ENCODE data around the gene TDRD10. TPM values are rescaled to one million over a fixed set of nuclear protein-coding genes. Genes with fewer than 3 reads are reported as not detected.
A peak's percentile ranks its signal among the peaks of the same experiment; 100 is the strongest.

TDRD10 gene
- total RNA-seq, 1 experiment from 2014 or later, result not detected

DNA sequence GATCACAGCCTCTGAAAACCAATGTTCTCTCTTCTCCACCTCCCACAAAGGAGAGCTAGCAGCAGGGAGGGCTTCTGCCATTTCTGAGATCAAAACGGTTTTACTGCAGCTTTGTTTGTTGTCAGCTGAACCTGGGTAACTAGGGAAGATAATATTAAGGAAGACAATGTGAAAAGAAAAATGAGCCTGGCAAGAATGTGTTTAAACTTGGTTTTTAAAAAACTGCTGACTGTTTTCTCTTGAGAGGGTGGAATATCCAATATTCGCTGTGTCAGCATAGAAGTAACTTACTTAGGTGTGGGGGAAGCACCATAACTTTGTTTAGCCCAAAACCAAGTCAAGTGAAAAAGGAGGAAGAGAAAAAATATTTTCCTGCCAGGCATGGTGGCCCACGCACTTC lies 35.8 kb upstream of the TDRD10 start:
- no peaks in the 10 kb centered on the region for H3K27me3 ChIP-seq (replicated peaks; ENCODE audit: insufficient read depth, low read depth, low read length, poor library complexity)
- no TSS peak for BruUV-seq (replicated peaks)
- no peak overlapping the region for H3K4me3 ChIP-seq (ENCODE audit: low read depth, low read length, poor library complexity, severe bottlenecking)
- no peaks in the 10 kb centered on the region for H3K36me3 ChIP-seq (ENCODE audit: insufficient read depth, low read length, poor library complexity, severe bottlenecking)
- peaks cover 17% of the 10 kb centered on the region for H3K4me1 ChIP-seq (ENCODE audit: insufficient read depth, low read length, poor library complexity, severe bottlenecking)
- intact Hi-C loops (cut with micrococcal nuclease; ENCODE audit: unreplicated experiment), result no loop called here
- CTCF ChIA-PET, result interaction anchor here (0.6 kb wide), 2 partner anchors 16 to 807 kb away, joined by 4 to 8 read pairs; partner anchors contain the start of gene CLK2
- no peaks in the 10 kb centered on the region for H3K9me3 ChIP-seq (ENCODE audit: low read depth, low read length, poor library complexity, severe bottlenecking)
- TF ChIP-seq EZH2 (IDR thresholded peaks at IDR 0.05; ENCODE audit: borderline replicate concordance, low read depth, low read length, poor library complexity, severe bottlenecking) (no peak), CTCF (conservative IDR thresholded peaks at IDR 0.05; ENCODE audit: low read depth, low read length) (no peak)
- no peak for DNase-seq (ENCODE audit: low spot score)
- peak overlapping the region; percentile 9 for H3K27ac ChIP-seq (ENCODE audit: low read depth, low read length, poor library complexity, severe bottlenecking)
- POLR2A ChIA-PET (ENCODE audit: low non-redundant PET), result no interaction called here

GRCh38 chr1:154466921-154467417 lies 35.0 kb upstream of the TDRD10 start:
- DNase-seq (ENCODE audit: low spot score), result peak; percentile 24
- TF ChIP-seq EZH2 (IDR thresholded peaks at IDR 0.05; ENCODE audit: borderline replicate concordance, low read depth, low read length, poor library complexity, severe bottlenecking) (no peak), CTCF (conservative IDR thresholded peaks at IDR 0.05; ENCODE audit: low read depth, low read length) (peak; percentile 29; the same call in 1 of the 2 replicates)
- no peak overlapping the region for H3K4me3 ChIP-seq (ENCODE audit: low read depth, low read length, poor library complexity, severe bottlenecking)
- intact Hi-C loops (cut with micrococcal nuclease; ENCODE audit: unreplicated experiment), result no loop called here
- BruUV-seq (replicated peaks), result no TSS peak
- H3K27ac ChIP-seq (ENCODE audit: low read depth, low read length, poor library complexity, severe bottlenecking), result no peak overlapping the region
- POLR2A ChIA-PET (ENCODE audit: low non-redundant PET), result no interaction called here
- H3K36me3 ChIP-seq (ENCODE audit: insufficient read depth, low read length, poor library complexity, severe bottlenecking), result no peaks in the 10 kb centered on the region
- CTCF ChIA-PET, result no interaction called here
- H3K4me1 ChIP-seq (ENCODE audit: insufficient read depth, low read length, poor library complexity, severe bottlenecking), result peaks cover 17% of the 10 kb centered on the region
- no peaks in the 10 kb centered on the region for H3K27me3 ChIP-seq (replicated peaks; ENCODE audit: insufficient read depth, low read depth, low read length, poor library complexity)
- H3K9me3 ChIP-seq (ENCODE audit: low read depth, low read length, poor library complexity, severe bottlenecking), result no peaks in the 10 kb centered on the region

DNA sequence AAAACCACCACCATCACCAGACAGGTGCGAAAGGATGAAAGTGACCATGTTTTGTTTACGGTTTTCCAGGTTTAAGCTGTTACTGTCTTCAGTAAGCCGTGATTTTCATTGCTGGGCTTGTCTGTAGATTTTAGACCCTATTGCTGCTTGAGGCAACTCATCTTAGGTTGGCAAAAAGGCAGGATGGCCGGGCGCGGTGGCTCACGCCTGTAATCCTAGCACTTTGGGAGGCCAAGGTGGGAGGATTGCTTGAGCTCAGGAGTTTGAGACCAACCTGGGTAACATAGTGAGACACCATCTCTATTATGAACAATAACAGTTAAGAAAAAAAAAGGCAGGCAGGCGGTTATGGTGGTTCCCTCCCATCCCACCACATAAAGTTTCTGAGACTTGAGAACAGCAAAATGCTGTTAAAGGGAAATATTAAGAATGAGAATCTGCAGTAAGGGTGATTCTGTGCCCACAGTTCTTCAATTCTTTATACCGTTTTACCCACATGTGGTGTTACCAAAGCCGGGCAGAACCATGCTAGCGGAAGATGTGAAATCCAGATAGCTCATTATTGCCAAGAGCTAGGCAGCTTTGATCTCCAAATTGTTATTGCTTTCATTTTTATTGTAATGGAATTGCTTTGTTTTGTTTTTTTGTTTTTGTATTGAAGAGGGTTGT lies 34.5 kb upstream of the TDRD10 start:
- POLR2A ChIA-PET (ENCODE audit: low non-redundant PET), result no interaction called here
- no peak for TF ChIP-seq CTCF (conservative IDR thresholded peaks at IDR 0.05; ENCODE audit: low read depth, low read length)
- intact Hi-C loops (cut with micrococcal nuclease; ENCODE audit: unreplicated experiment), result no loop called here
- Histone ChIP-seq H3K4me1 (ENCODE audit: insufficient read depth, low read length, poor library complexity, severe bottlenecking) (peaks cover 17% of the 10 kb centered on the region), H3K27ac (ENCODE audit: low read depth, low read length, poor library complexity, severe bottlenecking) (no peak overlapping the region), H3K9me3 (ENCODE audit: low read depth, low read length, poor library complexity, severe bottlenecking) (no peaks in the 10 kb centered on the region), H3K4me3 (ENCODE audit: low read depth, low read length, poor library complexity, severe bottlenecking) (no peak overlapping the region), H3K27me3 (replicated peaks; ENCODE audit: insufficient read depth, low read depth, low read length, poor library complexity) (no peaks in the 10 kb centered on the region), H3K36me3 (ENCODE audit: insufficient read depth, low read length, poor library complexity, severe bottlenecking) (no peaks in the 10 kb centered on the region)
- DNase-seq (ENCODE audit: low spot score), result no peak
- CTCF ChIA-PET, result no interaction called here
- BruUV-seq (replicated peaks), result no TSS peak

Data from A673 (cell line).